Middle frontal gyrus (tissue), 1 donor: ENCODE measurements around the gene SBF2.
"Not testable (repeated sequence)": the region's sequence is repeated elsewhere in the genome, so short reads cannot be mapped to it uniquely, and the experiment has no call there.

Experiments used
- DNase-seq: peaks from one replicate; pipeline ENCODE4 v3.0.0-alpha.2; 2015; ENCODE audit warnings: low spot score; ENCODE audit errors: extremely low spot score

Gene SBF2

GRCh38 chr11:10268746-10269488 lies 25.1 kb downstream of the SBF2 start:
- DNase-seq, result no peak

DNA sequence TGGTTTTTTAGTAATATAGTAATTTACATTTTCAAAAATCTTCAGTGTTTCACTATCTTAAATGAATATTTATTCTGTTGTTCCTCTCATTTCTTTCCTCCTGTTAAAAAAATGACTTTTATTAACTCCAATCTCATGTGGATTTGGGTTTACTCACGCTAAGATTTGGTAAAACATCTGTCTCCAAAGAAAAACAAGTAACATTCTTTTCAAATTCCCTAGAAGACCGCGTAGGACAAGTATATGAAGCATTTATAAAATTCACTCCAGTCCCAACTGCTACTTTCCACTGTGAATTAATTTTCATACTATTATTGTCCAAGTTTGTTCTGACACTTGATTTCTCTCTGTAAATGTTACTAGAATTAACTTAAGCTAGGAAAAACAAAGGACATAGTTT lies 26.2 kb downstream of the SBF2 start:
- no peak for DNase-seq

- no peak for DNase-seq
These were observed 28.1 kb downstream of the SBF2 start for GRCh38 chr11:10265936-10266335.

DNA sequence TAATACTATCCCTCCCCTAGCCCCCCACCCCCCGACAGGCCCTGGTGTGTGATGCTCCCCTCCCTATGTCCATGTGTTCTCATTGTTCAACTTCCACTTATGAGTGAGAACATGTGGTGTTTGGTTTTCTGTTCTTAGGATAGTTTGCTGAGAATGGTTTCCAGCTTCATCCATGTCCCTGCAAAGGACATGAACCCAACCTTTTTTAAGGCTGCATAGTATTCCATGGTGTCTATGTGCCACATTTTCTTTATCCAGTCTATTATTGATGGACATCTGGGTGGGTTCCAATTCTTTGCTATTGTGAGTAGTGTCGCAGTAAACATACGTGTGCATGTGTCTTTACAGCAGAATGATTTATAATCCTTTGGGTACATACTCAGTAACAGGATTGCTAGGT lies 29.3 kb downstream of the SBF2 start:
- DNase-seq, result not testable (repeated sequence)

DNA sequence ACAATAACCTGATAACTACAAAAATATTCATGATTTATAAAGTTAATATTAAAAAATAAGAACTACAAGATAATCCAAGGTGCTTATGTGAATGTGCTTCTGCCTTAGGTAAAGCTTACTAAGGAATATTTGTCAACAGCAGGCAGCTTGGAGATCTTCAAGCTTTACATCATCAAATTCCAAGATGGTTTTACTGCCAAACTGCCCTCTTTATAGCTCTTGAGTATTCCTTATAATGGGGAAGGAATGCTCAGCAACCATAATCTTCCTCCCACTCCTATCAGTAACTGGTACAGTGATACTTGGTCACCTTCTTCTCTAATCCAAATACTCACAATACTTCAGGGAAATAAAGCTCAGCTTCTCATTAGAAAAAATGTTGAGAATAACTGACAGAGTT lies 30.1 kb downstream of the SBF2 start:
- no peak for DNase-seq

- no peak for DNase-seq
These were observed 32.2 kb downstream of the SBF2 start for GRCh38 chr11:10261821-10262220.

GRCh38 chr11:10257478-10257877 lies 36.5 kb downstream of the SBF2 start:
- no peak for DNase-seq

GRCh38 chr11:10255388-10256125 lies 38.5 kb downstream of the SBF2 start:
- DNase-seq, result no peak

- not testable (repeated sequence) for DNase-seq
These were observed 44.4 kb downstream of the SBF2 start for GRCh38 chr11:10249448-10250131.

- DNase-seq, result no peak
These were observed 47.0 kb downstream of the SBF2 start for GRCh38 chr11:10247011-10247410.

DNA sequence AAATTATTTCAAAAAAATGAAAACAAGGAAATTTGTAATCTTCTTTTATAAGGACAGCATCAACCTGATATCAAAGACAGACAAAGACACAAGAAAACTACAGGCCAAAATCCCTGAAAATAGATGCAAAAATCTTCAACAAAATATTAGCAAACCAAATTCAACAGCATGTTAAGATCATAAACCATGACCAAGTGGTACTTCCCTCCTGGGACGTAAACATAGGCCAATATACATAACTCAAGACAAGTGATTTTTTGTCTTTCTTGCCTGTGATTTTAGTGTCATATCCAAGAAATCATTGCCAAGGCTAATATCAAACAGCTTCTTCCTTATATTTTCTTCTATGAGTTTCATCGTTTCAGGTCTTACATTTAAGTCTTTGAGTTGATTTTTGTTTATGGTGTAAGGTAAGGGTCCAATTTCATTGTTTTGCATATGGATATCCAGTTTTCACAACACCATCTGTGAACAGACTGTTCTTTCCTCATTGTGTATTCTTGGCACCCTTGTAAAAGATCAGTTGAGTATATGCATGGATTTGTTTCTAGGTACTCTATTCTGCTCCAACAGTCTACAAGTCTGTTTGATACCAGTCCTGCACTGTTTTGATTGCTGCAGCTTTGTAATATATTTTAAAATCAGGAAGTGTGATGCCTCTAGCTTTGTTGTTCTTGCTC lies 50.0 kb downstream of the SBF2 start:
- no peak for DNase-seq

- DNase-seq, result no peak
These were observed 57.2 kb downstream of the SBF2 start for GRCh38 chr11:10236840-10237239.

- DNase-seq, result no peak
These were observed 60.4 kb downstream of the SBF2 start for GRCh38 chr11:10233581-10233980.

GRCh38 chr11:10232756-10233155 lies 61.3 kb downstream of the SBF2 start:
- DNase-seq, result no peak

- DNase-seq, result not testable (repeated sequence)
These were observed 62.2 kb downstream of the SBF2 start for GRCh38 chr11:10231803-10232202.

DNA sequence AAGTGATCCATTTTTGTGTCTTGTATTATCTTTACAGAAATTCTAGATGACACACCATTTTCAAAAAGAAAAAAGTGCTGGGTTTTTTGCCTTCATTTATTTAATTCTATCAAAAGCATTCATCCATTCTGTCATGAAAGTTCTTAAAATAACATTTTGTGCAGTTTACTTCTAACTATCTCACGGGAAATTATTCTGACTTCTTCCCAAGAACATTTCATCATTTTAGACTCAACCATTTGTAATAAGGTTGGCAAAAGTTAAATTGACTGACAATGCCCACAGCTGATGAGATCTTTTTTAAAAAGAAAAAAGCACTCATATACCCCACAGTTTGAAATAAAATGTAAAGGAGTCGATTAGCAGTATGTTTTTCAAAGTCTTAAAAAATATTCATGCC lies 68.5 kb downstream of the SBF2 start:
- DNase-seq, result no peak

DNA sequence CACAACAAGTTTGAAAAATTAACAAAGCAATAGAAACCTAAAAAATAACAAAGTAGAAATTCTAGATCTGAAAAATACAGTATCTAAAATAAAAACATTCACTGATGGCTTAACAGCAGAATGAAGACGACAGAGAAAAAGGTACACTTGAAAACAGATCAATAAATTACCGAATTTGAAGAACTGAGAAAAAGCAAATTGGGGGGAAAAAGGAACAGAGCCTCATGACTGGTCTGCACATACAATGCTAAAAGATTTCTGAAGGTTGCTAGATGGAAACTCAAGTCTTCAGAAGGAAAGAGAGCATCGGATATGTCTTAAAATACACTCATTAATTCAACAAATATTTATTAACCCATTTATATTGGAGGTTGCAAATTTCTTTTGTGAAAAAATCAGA lies 71.6 kb downstream of the SBF2 start:
- DNase-seq, result no peak

DNA sequence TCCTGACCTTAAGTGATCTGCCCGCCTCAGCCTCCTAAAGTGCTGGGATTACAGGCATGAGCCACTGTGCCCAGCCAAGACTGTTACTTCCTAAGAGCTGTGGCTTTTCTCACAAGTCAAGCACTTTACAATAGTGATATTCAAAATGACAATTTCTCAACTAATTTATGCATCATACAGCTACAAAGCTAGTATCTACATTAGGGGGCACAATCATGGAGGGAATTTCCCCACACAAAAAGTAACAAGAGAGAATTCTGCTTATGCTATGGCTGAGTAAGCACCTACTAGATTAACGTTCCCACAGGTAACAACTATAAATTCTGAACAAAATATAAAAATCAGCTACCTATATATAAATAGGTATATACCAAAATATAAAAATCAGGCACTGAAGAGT lies 72.7 kb downstream of the SBF2 start:
- DNase-seq, result no peak

GRCh38 chr11:10211470-10211869 lies 82.5 kb downstream of the SBF2 start:
- no peak for DNase-seq

DNA sequence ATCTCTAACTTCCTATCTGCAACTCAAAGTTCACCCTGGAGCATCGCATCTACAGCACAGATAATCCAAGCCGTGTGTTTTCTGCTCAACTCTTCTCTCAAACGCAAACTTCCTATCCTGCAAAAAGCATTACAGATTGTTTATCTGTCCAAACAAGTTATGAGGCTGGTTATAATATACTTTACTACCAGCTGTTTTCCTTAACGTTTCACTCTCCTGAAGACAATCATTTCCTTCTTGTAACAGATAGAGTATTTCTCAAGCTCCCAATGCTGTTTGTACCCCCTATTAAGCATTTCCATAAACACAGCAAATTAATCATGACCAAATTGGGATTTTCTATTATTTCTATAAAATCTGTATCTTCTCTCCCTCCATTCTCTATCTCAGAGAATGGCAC lies 84.7 kb downstream of the SBF2 start:
- DNase-seq, result no peak

DNA sequence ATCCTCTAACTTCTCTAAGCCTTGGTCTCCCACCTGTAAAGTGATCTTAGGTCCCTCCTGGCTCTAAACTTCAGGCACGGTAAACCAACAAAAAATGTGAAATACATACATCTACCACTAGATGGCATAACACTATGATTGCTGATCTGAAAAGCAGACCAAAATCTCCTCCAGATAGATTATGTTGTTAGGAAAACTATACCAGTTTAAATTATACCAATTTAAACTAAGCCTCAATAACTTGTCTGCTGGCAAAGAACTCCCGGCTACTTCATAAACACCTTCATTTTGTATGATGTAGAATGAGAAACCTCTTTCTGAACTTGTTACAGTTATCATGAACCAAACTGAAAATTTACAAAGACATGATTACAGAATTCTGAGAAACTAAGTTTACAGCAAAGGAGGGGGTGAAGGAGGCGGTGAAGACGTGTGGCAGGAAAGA lies 85.9 kb downstream of the SBF2 start:
- no peak for DNase-seq

- DNase-seq, result no peak
These were observed 88.1 kb downstream of the SBF2 start for GRCh38 chr11:10205928-10206327.
